ENCODE results near the gene PDCD1. TPM values are rescaled to one million over a fixed set of nuclear protein-coding genes. Genes with fewer than 3 reads are reported as not detected.
"Not testable (repeated sequence)": the region's sequence is repeated elsewhere in the genome, so short reads cannot be mapped to it uniquely, and the experiment has no call there.

The PDCD1 gene
- polyA plus RNA-seq, 3 donors, result 0.11 to 0.27 TPM; not detected in 1

- DNase-seq (ENCODE audit: extremely low read depth in 1 of 11, low read depth in 9 of 11, low spot score in 4 of 11), result no peak
Observed at GRCh38 chr2:241820625-241821384, 37.9 kb downstream of the PDCD1 start.

GRCh38 chr2:241819947-241820624 lies 38.6 kb downstream of the PDCD1 start:
- DNase-seq (ENCODE audit: extremely low read depth in 1 of 11, low read depth in 9 of 11, low spot score in 4 of 11), result not testable (repeated sequence)

GRCh38 chr2:241818943-241819270 lies 39.8 kb downstream of the PDCD1 start:
- no peak for DNase-seq (ENCODE audit: extremely low read depth in 1 of 11, low read depth in 9 of 11, low spot score in 4 of 11)

GRCh38 chr2:241818229-241818942 lies 40.3 kb downstream of the PDCD1 start:
- no peak for DNase-seq (ENCODE audit: extremely low read depth in 1 of 11, low read depth in 9 of 11, low spot score in 4 of 11)

- not testable (repeated sequence) for DNase-seq (ENCODE audit: extremely low read depth in 1 of 11, low read depth in 9 of 11, low spot score in 4 of 11)
Observed at GRCh38 chr2:241817821-241818215, 40.9 kb downstream of the PDCD1 start.

- no peak for DNase-seq (ENCODE audit: extremely low read depth in 1 of 11, low read depth in 9 of 11, low spot score in 4 of 11)
Observed at GRCh38 chr2:241817126-241817820, 41.4 kb downstream of the PDCD1 start.

- DNase-seq (ENCODE audit: extremely low read depth in 1 of 11, low read depth in 9 of 11, low spot score in 4 of 11), result no peak
Observed at GRCh38 chr2:241816431-241817121, 42.1 kb downstream of the PDCD1 start.

GRCh38 chr2:241815477-241816430 lies 42.9 kb downstream of the PDCD1 start:
- no peak for DNase-seq (ENCODE audit: extremely low read depth in 1 of 11, low read depth in 9 of 11, low spot score in 4 of 11)

- no peak for DNase-seq (ENCODE audit: extremely low read depth in 1 of 11, low read depth in 9 of 11, low spot score in 4 of 11)
Observed at GRCh38 chr2:241814643-241815476, 43.8 kb downstream of the PDCD1 start.

- no peak for DNase-seq (ENCODE audit: extremely low read depth in 1 of 11, low read depth in 9 of 11, low spot score in 4 of 11)
Observed at GRCh38 chr2:241814393-241814642, 44.4 kb downstream of the PDCD1 start.

GRCh38 chr2:241813644-241814392 lies 44.9 kb downstream of the PDCD1 start:
- DNase-seq (ENCODE audit: extremely low read depth in 1 of 11, low read depth in 9 of 11, low spot score in 4 of 11), result no peak

- DNase-seq (ENCODE audit: extremely low read depth in 1 of 11, low read depth in 9 of 11, low spot score in 4 of 11), result no peak
Observed at GRCh38 chr2:241812730-241813643, 45.7 kb downstream of the PDCD1 start.

- DNase-seq (ENCODE audit: extremely low read depth in 1 of 11, low read depth in 9 of 11, low spot score in 4 of 11), result no peak
Observed at GRCh38 chr2:241811952-241812729, 46.6 kb downstream of the PDCD1 start.

GRCh38 chr2:241811201-241811951 lies 47.3 kb downstream of the PDCD1 start:
- no peak for DNase-seq (ENCODE audit: extremely low read depth in 1 of 11, low read depth in 9 of 11, low spot score in 4 of 11)

Data from renal cortex interstitium (tissue), 11 donors.